Activated CD8-positive, alpha-beta memory T cell treated with anti-CD3 and anti-CD28 coated beads for 48 hours (primary cell): ENCODE data around the gene DET1.
A peak's percentile ranks its signal among the peaks of the same experiment; 100 is the strongest.

ENCODE experiments used
- DNase-seq, 3 experiments: peaks; one replicate each; pipeline ENCODE4 v3.0.0-alpha.2; 2020; ENCODE audit warnings: low read depth in 2 of 3, low spot score in 2 of 3

DET1 gene

GRCh38 chr15:88467073-88467934 is 79.2 kb downstream of the DET1 start, which contains the start of the genes MRPL46 and MRPS11:
MRPL46 (minus strand) TSS chr15:88467388; CDS start chr15:88467377, 11 bp downstream.
MRPS11 (plus strand) TSS chr15:88467708; CDS start chr15:88467718, 10 bp downstream.
- DNase-seq, result peak; percentile 73 to 79 (median 76)

GRCh38 chr15:88465633-88466224 is 80.8 kb downstream of the DET1 start:
- DNase-seq, result no peak

- DNase-seq, result no peak
Observed at GRCh38 chr15:88463870-88464532, 82.5 kb downstream of the DET1 start.
